Body of pancreas (tissue), 4 donors: ENCODE data around the gene KDM1B.

Source experiments
- CTCF ChIP-seq, 7 experiments: fragments of 450-650 bp in 4 of 7; fragments of 200-600 bp in 3 of 7; sonication (generic) in 3 of 7; IDR thresholded peaks; one replicate each; pipeline ENCODE4 v1.5.1; 2016 to 2019; ENCODE audit warnings: antibody characterized with exemption in 7 of 7
- POLR2A ChIP-seq, 3 donors: fragments of 450-650 bp; IDR thresholded peaks; one replicate each; pipeline ENCODE4 v1.6.1; 2016; ENCODE audit warnings: antibody characterized with exemption in 3 of 3, mild to moderate bottlenecking in 2 of 3

GRCh38 chr6:18214003-18214402, 58.8 kb downstream of the KDM1B start:
- no peak for TF ChIP-seq POLR2A (IDR thresholded peaks at IDR 0.05)
- no peak for TF ChIP-seq CTCF (IDR thresholded peaks at IDR 0.05)
